GM19438 (cell line): ENCODE data around the gene SURF1.
A peak's percentile ranks its signal among the peaks of the same experiment; 100 is the strongest.
"Not testable (repeated sequence)": the region's sequence is repeated elsewhere in the genome, so short reads cannot be mapped to it uniquely, and the experiment has no call there.

Experiments used
- ATAC-seq: cut with Tn5 transposase; IDR thresholded peaks from one replicate; pipeline ENCODE4 v1.9.1; 2021; ENCODE audit warnings: low read depth; ENCODE audit not compliant: unreplicated experiment

Gene SURF1

DNA sequence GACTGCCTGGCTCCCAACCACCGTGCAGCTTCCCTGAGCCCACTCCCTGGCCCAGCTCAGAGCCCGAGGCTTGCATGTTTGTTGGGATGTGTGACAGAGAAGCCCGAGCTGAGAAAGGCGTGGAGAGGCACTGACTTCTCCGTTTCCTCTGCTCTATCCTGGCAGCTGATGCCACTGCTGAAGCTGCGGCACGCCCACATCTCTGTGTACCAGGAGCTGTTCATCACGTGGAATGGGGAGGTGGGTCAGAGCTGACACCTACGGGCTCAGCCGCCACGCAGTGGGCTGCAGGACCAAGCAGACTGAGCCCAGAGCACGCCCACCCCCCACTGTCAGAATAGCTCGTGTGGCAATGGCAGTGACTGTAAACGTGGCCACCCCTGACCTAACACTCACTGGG lies 29.2 kb upstream of the SURF1 start:
- no peak for ATAC-seq

DNA sequence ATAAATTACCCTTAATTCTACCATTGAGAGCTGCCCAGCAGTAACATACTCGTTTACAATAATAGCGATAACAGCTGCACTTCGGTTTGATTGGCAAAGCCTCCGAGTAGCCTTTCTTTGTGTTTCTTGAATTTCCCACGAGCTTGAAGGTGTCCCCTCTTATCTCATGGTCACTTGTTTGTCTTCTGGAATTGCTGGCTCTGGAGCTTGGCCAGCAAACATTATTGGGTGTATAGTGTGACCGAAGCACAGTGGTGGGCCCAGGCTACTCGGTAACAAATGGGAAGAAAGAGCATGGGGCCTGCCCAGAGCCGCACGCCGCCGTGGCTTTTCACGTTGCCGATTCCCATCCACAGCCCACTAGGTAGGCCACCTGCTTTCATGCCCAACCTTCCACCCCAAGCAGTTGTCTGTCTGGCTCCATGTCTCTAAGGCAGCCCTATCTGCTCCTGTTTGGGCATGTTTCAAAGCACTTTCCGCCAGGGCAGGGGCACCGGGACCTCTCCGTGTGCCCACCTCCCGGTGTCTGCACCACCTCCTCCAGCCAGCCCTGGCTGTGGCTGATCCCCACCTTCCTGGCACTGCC lies 28.5 kb upstream of the SURF1 start:
- no peak for ATAC-seq

DNA sequence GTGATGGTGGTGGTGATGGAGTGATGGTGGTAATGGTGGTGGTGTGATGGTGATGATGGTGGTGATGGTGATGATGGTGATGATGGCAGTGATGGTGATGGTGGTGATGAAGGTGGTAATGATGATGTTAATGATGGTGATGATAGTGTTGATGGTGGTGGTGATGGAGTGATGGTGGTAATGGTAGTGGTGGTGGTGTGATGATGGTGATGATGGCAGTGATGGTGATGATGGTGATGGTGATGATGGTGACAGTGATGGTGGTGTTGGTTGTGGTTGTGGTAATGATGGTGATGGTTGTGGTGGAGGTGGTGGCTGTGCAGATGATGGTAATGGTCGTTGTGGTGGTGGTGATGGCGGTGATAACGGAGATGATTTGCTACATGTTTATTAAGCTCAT lies 27.2 kb upstream of the SURF1 start:
- ATAC-seq, result no peak

DNA sequence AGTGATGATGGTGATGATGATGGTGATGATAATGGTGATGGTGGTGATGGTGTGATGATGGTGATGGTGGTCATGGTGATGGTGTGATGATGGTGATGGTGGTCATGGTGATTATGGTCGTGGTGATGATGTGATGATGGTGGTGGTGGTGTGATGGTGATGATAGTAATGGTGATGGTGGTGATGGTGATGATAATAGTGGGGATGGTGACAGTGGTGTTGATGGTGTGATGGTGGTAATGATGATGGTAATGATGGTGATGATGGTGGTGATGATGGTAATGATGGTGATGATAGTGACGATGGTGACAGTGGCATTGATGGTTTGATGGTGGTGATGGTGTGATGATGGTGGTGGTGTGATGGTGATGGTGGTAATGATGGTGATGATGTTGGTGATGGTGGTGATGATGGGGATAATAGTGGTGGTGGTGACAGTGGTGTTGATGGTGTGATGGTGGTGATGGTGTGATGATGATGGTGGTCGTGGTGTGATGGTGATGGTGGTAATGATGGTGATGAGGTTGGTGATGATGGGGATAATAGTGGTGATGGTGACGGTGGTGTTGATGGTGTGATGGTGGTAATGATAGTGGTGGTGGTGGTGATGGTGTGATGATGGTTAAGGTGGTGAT lies 26.3 kb upstream of the SURF1 start:
- ATAC-seq, result no peak

DNA sequence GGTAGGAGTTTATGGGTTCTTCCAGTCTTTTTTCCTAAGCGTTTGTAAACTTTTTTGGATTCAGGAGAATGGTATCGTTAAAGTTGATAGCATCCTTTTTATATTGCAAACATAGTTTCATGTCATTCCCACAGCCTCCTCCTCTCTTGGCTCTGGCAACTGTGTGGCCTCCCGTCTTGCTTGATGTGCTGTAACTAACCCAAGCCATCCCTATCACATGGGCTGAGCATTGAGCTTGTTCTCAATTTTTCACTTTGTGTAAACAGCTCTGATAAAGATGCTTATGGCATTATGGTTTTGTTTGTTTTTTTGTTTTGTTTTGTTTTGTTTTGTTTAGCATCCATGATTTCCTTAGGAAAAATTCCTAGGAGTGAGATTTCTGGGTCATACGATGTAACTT lies 24.4 kb upstream of the SURF1 start:
- ATAC-seq, result no peak

DNA sequence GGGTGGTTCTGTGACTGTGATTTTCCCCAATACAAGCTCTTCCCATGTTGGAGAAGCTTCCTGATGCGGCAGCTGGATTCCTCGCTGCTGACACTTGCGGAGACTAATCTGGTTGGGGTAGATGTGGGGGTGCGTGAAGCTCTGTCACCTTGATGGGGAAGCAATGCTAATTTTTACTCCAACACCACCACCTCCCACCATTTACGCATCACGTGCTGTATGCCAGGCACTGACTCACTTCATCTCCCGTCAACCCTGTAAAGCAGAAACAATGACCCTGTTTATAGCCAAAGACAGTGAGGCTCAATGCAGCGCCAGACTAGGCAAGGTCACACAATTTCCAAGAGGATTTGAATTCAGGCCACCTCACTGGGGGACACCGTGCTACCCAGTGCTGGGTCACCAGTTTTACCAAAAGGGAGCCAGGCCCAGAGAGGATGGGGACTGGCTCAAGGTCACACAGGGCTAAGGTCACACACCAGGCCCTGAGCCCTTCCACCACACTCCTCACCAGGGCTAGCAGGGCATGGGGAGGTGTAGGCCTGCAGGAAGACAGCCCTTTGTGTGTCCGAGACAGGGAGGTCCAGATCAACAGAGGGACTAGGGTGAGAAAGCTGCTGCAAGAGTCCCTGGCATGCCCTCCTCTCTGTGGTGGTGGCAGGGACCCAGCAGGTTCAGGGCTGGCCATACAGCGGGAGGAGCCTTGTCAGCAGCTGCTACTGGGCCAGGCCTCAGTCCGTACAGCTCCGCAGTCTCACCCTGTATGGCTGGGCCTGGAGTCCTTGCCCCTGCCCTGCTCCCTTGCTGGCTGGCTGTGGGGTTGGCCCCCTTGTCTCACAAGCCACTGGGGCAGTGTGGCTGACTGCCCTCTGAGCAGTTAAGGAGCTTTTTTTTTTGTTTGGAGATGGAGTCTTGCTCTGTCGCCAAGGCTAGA lies 23.1 kb upstream of the SURF1 start:
- ATAC-seq, result no peak

DNA sequence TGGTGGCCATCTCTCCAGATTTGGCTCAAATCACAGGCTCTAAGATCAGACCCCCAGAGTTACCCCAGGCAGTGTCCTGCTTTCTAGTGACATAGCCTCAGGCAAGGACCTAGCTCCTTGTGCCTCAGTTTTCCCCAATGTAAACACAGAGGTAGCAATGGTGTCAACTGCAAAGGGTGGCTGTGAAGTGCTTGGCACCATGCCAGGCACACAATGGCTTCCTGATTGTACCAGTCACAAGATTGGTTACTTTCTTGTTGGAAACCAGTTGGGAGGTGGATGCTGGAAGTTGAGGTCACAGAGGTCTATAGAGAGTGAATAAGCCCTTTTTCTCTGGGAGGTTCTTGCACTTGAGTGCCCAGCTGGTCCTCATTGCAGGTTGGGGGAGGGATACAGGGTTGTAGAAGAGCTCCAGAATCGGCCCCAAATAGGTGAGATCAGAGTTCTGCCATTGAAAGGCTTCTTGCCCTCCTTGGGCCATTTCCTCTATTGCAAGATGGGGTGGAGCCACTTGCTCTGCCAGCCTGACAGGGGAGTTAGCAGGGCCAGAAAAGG lies 22.2 kb upstream of the SURF1 start:
- ATAC-seq, result no peak

DNA sequence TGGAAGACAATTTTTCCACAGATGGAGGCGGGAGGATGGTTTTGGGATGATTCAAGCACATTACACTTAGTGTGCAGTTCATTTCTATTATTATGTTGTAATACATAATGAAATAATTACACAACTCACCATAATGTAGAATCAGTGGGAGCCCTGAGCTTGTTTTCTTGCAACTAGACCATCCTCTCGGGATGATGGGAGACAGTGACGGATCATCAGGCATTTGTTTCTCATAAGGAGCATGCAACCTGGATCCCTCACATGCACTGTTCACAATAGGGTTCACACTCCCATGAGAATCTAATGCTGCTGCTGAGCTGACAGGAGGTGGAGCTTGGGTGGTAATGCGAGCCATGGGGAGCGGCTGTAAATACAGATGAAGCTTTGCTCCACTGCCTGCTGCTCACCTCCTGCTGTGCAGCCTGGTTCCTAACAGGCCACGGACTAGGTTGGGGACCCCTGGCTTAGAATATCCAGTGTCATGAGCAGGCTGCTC lies 21.5 kb upstream of the SURF1 start:
- ATAC-seq, result no peak

DNA sequence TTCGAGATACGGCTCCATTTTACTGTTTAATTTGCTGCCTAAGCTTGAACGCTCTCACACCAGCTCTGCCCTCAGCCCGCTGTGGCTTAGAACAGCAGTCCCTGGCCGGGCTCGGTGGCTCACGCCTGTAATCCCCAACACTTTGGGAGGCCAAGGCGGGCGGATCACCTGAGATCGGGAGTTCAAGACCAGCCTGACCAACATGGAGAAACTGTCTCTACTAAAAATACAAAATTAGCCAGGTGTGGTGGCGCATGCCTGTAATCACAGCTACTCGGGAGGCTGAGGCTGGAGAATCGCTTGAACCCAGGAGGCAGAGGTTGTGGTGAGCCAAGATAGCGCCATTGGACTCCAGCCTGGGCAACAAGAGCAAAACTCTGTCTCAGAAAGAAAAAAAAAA lies 21.0 kb upstream of the SURF1 start:
- ATAC-seq, result not testable (repeated sequence)

DNA sequence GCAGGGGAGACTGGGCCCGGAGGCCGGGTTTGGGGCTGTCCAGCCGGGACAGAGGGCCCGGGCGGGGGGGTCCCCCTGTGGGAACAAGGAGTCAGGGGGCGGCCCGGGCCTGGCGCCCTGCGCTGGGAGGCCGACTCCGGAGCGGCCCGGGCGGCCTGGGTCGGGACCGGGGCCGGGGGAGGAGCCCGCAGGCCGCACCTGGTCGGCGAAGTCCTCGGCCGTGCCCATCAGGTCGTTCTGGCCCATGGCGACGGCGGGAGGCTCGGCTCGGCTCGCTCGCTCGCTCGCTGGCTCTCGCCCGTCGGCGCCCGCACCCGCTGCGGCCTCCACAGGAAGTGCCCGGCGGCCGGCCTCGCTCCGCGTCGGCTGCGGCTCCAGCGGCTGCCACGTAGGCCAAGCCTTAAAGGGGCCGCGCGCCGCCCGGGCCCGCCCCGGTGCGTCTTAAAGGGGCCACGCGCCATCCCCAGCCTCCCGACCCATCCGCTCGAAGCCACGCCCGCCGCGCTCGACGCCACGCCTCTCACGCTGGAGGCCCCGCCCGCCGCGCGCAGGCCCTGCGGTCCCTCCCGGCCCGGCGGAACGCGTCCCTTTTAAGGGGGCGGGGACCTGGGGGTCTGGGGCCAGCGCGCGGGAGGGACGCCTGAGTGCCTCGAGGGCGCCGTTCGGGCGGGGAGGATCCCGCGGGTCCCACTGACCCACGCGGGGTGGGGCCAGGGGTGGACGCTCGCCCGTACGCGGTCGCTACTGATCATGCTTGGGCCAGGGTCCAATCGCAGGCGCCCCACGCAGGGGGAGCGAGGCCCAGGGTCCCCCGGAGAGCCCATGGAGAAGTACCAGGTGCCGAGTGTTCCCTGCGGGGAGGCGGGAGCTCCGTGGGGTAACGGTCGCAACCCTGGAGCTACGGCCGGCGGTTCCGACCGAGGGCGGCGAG lies 19.7 kb upstream of the SURF1 start, which contains the start of the genes STKLD1 and SURF4:
Gene STKLD1 (plus strand): TSS at position 643 of the 931 bp plus-strand sequence. CDS start 108 bp downstream, at position 751.
Gene SURF4 (minus strand): TSS at position 337 of the 931 bp plus-strand sequence. CDS start 91 bp downstream, at position 246.
- peak; percentile 78 for ATAC-seq

DNA sequence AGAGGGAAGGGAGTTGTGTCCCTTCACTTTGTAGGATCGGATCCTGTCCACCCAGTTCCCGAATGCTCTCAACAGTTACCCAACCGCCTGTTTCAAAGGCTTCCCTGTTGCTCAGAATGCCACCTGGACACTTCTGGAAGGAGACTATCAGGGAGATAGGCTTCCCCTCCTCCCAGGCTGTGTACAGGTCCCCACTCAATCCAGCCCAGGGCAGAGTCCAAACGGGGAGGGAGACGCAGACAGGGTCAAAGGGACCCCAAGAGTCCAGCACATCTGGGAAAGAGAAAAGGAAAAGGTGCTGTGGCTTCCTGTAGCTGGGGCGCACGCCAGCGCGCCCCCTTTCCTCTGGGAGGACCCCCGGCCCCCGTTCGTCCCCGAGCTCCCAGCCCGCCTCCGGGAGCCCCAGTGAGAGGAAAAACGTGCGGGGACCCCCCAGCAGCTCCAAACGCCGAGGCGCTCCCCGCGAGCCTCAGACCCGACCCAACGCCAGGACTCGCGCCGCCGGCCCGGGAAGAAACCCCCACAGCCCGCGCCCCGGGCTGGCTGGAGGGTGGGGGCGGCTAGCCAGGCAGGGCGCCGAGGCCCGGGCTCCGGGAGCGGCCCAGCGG lies 18.9 kb upstream of the SURF1 start:
- peak; percentile 27 for ATAC-seq

DNA sequence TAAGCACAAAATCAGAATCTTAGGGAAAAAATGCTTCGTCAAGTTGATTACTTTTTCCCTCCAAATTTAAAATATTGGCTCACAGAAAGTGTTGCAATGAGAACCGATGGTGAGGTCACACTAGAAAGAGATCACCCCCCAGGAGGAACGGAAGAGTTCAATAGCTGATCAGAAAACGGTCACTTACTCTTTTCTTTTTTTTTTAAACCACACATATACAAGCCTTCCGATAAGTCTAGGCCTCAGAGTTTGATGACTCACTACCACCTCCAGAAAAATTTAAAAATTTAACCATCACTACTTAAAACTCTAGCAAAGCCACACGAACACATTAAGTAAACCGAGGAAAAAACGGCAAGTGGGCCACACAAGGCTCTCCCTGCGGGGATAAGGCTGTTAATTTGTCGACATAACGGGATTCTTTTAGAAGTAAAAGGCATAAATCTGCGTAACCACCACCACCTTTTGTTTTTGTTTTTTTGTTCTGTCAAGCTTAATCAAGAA lies 18.4 kb upstream of the SURF1 start:
- ATAC-seq, result no peak

DNA sequence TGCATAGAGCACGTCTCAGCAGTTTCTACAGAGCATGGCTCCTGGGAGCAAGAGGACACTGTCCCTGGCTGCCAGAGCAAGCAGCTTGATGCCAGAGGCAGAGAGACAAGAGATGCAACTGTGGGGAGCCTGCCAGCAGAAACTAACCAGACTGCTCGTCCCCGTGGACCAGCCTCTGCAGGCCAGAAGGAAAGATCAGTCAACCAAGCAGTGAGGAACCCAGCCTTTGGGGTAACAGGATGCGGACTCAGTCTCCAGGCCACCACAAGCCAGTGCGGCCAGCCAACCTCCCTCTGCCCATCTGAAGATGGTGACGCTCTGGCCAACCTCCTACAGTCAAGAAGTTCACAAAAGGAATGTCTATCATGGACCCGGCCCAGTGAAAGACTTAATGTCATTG lies 15.9 kb upstream of the SURF1 start:
- no peak for ATAC-seq

DNA sequence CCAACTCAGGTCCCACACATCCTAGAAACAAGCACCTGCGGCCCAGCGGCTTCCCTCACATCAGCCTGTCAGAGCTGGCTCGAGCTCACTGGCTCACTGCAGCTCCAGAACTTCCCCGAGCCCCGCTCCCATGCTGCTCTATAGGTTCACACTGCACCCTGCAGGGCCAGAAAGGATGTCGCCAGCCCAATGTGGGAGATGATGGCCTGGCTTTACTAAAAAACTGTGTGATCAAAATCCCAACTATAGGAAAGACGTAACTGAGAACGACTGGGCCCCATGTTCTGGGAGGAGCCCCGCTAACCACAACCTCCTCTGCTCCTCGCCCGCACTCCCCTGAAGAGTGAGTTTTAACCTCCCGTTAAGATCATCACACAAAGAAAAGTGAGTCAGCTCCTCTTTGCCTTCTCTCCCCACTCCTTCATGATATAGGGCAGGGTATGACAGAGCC lies 15.0 kb upstream of the SURF1 start:
- ATAC-seq, result no peak

DNA sequence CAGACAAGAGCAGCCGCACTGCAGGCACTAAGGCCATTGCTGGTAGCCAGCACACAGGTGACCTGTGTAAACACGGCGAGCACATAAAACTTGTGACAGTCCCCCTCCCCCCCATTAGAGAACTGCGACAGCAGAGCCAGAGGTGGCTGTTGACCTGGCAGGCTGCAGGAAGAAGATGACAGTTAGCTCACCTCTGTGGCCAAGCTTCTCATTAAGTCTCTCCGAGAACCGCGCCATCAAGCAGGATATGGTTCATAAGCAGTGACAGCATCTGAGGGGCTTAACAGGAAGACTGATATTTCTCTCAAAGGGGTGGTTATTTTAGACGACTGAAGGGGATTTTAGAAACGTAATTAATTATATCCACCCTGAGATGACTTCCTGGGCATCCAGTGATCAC lies 14.4 kb upstream of the SURF1 start:
- ATAC-seq, result no peak

DNA sequence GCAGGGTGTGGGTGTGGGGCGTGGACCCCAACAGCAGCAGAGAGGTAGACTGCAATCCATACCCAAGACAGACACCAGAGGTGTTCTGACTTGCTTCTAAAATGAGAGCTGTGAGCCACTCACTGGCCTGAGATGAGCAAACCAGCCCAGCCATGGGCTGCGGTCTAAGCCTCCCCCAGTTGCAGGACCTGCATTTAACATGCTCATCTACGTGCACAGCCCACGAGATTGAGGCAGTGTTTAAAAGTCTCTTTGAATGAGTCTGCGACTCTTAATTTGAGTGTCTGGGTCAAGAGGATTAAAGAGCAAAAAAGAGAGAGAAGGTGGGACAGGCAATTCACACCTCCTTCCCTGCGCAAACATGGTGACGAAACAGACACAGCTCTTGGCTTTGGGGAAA lies 13.6 kb upstream of the SURF1 start:
- no peak for ATAC-seq

DNA sequence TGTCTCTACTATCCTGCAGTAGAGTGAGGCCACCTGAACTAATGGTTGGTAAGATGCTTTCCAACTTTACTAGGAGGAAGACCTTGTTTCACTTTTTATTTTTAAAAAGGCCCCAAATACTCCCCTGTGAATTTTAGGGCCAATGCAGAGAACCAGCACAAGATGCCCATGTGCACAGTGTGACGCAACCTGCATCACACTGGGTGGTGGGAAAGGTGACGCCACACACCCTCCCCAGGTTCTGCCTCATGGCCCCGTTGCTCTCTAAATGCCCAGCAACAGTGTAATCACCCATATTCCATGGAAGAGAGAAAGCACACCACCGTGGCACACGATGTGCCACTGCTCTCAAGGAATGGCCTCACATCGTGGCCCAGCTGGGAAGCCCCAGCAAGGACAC lies 13.1 kb upstream of the SURF1 start:
- no peak for ATAC-seq

DNA sequence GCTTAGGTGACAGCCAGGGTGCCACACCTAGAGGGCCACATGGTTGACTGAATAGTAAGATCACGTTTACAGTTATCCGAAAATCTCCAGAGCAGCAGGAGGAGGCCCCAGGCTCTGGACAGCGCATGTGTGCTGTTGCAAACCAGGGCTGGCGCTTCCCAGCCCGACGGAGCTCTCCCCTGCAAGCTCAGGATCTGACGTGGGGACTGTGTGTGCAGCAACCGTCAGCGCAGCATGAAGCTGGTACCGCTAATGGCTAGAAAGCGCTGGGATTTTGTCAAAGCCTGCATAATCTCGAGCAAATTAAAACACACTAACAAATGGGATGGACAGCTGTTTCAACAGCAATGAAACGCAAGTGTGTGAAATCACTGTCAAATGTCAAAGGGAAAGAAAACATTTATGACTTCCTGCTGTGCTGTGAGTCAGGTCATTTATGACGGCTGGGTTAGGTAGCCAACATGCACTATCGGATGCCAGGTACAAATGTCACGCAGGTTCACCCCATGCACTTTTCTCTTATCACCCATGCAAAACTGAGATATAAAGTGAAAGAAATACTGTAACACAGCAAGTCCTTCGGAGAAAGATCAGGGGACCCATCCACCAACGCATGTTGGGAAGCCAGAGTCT lies 12.1 kb upstream of the SURF1 start:
- ATAC-seq, result no peak

DNA sequence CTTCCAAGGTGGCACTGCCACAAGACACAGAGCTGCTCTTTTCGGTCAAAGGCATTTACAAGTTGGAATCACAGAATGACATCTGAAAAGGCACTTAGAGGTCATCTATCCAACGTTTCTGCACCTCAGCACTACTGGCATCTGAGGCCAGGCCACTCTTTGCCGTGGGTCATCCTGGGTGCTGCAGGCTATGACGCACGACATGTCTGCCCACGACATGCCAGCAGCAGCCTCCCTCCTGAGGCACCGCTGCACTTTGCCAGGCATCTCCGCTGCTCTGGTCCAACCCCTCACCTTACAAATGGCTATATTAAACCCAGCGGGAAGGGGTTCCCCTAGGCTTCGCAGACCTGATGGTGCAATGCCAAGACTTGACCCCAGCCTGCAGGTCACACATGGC lies 11.5 kb upstream of the SURF1 start:
- no peak for ATAC-seq
